ENCODE data around the gene TCF19.
A peak's percentile ranks its signal among the peaks of the same experiment; 100 is the strongest.

Gene TCF19

DNA sequence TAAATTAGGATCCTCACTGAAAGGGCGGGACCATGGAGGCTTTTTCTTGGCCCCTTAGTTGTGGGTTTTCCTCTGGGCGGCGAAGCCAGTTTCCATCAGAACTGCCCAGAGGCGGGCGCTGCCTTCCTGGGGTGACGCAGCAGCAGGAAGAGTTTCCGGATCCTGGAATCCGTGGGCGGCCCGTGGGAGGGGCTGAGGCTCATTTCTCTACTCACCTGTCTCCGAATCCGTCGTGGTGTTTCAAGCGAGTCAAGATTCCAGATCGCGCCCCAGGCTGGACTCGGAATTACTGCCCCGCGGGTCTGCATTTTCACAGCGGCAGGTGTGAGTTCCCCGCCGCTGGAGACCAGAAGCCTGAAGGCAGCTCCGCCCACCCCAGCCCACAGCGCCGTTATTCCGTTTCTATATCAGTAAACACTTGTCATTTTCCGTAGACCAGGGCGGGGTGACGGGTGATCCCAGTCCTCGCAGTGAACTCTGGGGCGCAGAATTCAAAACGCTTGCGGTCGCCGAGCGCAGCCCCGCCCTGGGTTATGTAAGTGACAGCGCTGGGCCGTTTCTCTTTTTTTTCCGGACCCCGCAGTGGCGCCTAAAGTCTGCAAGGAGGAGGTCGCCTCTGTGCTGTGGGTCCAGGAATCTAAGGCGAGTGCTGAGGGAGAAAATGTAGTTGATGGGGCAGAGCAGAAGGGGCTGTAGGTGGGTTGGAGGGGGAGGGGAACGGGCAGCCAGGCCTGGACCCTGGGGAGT, 39.3 kb downstream of the TCF19 start (continued):
- TF ChIP-seq, protein P1, sequence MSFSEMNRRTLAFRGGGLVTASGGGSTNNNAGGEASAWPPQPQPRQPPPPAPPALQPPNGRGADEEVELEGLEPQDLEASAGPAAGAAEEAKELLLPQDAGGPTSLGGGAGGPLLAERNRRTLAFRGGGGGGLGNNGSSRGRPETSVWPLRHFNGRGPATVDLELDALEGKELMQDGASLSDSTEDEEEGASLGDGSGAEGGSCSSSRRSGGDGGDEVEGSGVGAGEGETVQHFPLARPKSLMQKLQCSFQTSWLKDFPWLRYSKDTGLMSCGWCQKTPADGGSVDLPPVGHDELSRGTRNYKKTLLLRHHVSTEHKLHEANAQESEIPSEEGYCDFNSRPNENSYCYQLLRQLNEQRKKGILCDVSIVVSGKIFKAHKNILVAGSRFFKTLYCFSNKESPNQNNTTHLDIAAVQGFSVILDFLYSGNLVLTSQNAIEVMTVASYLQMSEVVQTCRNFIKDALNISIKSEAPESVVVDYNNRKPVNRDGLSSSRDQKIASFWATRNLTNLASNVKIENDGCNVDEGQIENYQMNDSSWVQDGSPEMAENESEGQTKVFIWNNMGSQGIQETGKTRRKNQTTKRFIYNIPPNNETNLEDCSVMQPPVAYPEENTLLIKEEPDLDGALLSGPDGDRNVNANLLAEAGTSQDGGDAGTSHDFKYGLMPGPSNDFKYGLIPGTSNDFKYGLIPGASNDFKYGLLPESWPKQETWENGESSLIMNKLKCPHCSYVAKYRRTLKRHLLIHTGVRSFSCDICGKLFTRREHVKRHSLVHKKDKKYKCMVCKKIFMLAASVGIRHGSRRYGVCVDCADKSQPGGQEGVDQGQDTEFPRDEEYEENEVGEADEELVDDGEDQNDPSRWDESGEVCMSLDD (tag by site-specific recombination; IDR thresholded peaks at IDR 0.05): no peak
- no peak for TF ChIP-seq ZNF138 (tag by site-specific recombination; IDR thresholded peaks at IDR 0.05; ENCODE audit: borderline replicate concordance)
- TF ChIP-seq ZNF660 (tag by site-specific recombination; IDR thresholded peaks at IDR 0.05): no peak; the same call in 1 of the 2 replicates
- TF ChIP-seq ZNF510 (tag by site-specific recombination; IDR thresholded peaks at IDR 0.05; ENCODE audit: insufficient replicate concordance): no peak
- no peak for TF ChIP-seq ZNF202 (tag by site-specific recombination; IDR thresholded peaks at IDR 0.05; ENCODE audit: borderline replicate concordance)
- peak; percentile 32; the same call in 1 of the 2 replicates for TF ChIP-seq ZNF629 (tag by site-specific recombination; IDR thresholded peaks at IDR 0.05)
- peak; percentile 81 for TF ChIP-seq KLF1 (tag by site-specific recombination; IDR thresholded peaks at IDR 0.05)
- TF ChIP-seq ZSCAN16 (tag by site-specific recombination; IDR thresholded peaks at IDR 0.05): no peak
- no peak for TF ChIP-seq SETDB1 (IDR thresholded peaks at IDR 0.05; ENCODE audit: insufficient read length, low read length)
- no peak for TF ChIP-seq RBAK (tag by site-specific recombination; IDR thresholded peaks at IDR 0.05)
- TF ChIP-seq ZNF266 (tag by site-specific recombination; IDR thresholded peaks at IDR 0.05; ENCODE audit: low read depth): no peak
- peak; percentile 47; the same call in 1 of the 2 replicates for TF ChIP-seq KLF9 (tag by site-specific recombination; IDR thresholded peaks at IDR 0.05; ENCODE audit: low read depth)
- TF ChIP-seq, protein P2, sequence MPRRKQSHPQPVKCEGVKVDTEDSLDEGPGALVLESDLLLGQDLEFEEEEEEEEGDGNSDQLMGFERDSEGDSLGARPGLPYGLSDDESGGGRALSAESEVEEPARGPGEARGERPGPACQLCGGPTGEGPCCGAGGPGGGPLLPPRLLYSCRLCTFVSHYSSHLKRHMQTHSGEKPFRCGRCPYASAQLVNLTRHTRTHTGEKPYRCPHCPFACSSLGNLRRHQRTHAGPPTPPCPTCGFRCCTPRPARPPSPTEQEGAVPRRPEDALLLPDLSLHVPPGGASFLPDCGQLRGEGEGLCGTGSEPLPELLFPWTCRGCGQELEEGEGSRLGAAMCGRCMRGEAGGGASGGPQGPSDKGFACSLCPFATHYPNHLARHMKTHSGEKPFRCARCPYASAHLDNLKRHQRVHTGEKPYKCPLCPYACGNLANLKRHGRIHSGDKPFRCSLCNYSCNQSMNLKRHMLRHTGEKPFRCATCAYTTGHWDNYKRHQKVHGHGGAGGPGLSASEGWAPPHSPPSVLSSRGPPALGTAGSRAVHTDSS (tag by site-specific recombination; IDR thresholded peaks at IDR 0.05): no peak
- no peak for TF ChIP-seq ZNF777 (tag by site-specific recombination; IDR thresholded peaks at IDR 0.05; ENCODE audit: borderline replicate concordance)
- TF ChIP-seq ZNF843 (tag by site-specific recombination; IDR thresholded peaks at IDR 0.05): no peak
- TF ChIP-seq GLI2 (tag by site-specific recombination; IDR thresholded peaks at IDR 0.05; ENCODE audit: borderline replicate concordance, low read depth): no peak
- TF ChIP-seq GLIS2 (tag by site-specific recombination; IDR thresholded peaks at IDR 0.05): 0 out of 2 replicates have a peak, but pooled peaks have one; percentile 24
- no peak for TF ChIP-seq ZNF214 (tag by site-specific recombination; IDR thresholded peaks at IDR 0.05; ENCODE audit: borderline replicate concordance)
- peak; percentile 81 for TF ChIP-seq EGR2 (tag by site-specific recombination; IDR thresholded peaks at IDR 0.05; ENCODE audit: low read depth)
- no peak for TF ChIP-seq ZNF114 (tag by site-specific recombination; IDR thresholded peaks at IDR 0.05)
- no peak for TF ChIP-seq ZNF23 (tag by site-specific recombination; IDR thresholded peaks at IDR 0.05; ENCODE audit: borderline replicate concordance)
- no peak for TF ChIP-seq MEIS1 (CRISPR knock-in tag; IDR thresholded peaks at IDR 0.05; ENCODE audit: borderline replicate concordance)
- no peak for TF ChIP-seq ZNF175 (tag by site-specific recombination; IDR thresholded peaks at IDR 0.05)
- no peak for TF ChIP-seq ZNF791 (tag by site-specific recombination; IDR thresholded peaks at IDR 0.05)
- TF ChIP-seq ZNF747 (tag by site-specific recombination; IDR thresholded peaks at IDR 0.05): no peak
- no peak for TF ChIP-seq ZNF416 (tag by site-specific recombination; IDR thresholded peaks at IDR 0.05)
- TF ChIP-seq ZNF211 (tag by site-specific recombination; IDR thresholded peaks at IDR 0.05; ENCODE audit: low read depth): no peak
- TF ChIP-seq, protein P3, sequence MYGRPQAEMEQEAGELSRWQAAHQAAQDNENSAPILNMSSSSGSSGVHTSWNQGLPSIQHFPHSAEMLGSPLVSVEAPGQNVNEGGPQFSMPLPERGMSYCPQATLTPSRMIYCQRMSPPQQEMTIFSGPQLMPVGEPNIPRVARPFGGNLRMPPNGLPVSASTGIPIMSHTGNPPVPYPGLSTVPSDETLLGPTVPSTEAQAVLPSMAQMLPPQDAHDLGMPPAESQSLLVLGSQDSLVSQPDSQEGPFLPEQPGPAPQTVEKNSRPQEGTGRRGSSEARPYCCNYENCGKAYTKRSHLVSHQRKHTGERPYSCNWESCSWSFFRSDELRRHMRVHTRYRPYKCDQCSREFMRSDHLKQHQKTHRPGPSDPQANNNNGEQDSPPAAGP (tag by site-specific recombination; IDR thresholded peaks at IDR 0.05): peak; percentile 88
- no peak for TF ChIP-seq ZNF473 (tag by site-specific recombination; IDR thresholded peaks at IDR 0.05)
- TF ChIP-seq YY2 (tag by site-specific recombination; IDR thresholded peaks at IDR 0.05): no peak
- no peak for TF ChIP-seq BCL11B (tag by site-specific recombination; IDR thresholded peaks at IDR 0.05; ENCODE audit: low read depth)
- TF ChIP-seq, protein P4, sequence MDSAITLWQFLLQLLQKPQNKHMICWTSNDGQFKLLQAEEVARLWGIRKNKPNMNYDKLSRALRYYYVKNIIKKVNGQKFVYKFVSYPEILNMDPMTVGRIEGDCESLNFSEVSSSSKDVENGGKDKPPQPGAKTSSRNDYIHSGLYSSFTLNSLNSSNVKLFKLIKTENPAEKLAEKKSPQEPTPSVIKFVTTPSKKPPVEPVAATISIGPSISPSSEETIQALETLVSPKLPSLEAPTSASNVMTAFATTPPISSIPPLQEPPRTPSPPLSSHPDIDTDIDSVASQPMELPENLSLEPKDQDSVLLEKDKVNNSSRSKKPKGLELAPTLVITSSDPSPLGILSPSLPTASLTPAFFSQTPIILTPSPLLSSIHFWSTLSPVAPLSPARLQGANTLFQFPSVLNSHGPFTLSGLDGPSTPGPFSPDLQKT (IDR thresholded peaks at IDR 0.05; ENCODE audit: borderline replicate concordance, low read depth, low read length): no peak
- TF ChIP-seq ZNF404 (tag by site-specific recombination; IDR thresholded peaks at IDR 0.05): no peak
- TF ChIP-seq, protein P5, sequence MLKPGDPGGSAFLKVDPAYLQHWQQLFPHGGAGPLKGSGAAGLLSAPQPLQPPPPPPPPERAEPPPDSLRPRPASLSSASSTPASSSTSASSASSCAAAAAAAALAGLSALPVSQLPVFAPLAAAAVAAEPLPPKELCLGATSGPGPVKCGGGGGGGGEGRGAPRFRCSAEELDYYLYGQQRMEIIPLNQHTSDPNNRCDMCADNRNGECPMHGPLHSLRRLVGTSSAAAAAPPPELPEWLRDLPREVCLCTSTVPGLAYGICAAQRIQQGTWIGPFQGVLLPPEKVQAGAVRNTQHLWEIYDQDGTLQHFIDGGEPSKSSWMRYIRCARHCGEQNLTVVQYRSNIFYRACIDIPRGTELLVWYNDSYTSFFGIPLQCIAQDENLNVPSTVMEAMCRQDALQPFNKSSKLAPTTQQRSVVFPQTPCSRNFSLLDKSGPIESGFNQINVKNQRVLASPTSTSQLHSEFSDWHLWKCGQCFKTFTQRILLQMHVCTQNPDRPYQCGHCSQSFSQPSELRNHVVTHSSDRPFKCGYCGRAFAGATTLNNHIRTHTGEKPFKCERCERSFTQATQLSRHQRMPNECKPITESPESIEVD (tag by site-specific recombination; IDR thresholded peaks at IDR 0.05): no peak
